KBM-7 (cell line): ENCODE results near the gene PTPN5.
"Not testable (repeated sequence)": the region's sequence is repeated elsewhere in the genome, so short reads cannot be mapped to it uniquely, and the experiment has no call there.

Experiments
- DNase-seq: peaks from one replicate; pipeline ENCODE4 v3.0.0-alpha.2; 2015
- in situ Hi-C: fragments of 300-500 bp; cut with MboI; formaldehyde crosslinking; loops from 2 replicates; pipeline ENCODE4 v1.14.3; 2020; ENCODE audit warnings: low sequenced_read_pairs, low pct_unique_long_range_greater_than_20kb, mixed read lengths

PTPN5 gene

DNA sequence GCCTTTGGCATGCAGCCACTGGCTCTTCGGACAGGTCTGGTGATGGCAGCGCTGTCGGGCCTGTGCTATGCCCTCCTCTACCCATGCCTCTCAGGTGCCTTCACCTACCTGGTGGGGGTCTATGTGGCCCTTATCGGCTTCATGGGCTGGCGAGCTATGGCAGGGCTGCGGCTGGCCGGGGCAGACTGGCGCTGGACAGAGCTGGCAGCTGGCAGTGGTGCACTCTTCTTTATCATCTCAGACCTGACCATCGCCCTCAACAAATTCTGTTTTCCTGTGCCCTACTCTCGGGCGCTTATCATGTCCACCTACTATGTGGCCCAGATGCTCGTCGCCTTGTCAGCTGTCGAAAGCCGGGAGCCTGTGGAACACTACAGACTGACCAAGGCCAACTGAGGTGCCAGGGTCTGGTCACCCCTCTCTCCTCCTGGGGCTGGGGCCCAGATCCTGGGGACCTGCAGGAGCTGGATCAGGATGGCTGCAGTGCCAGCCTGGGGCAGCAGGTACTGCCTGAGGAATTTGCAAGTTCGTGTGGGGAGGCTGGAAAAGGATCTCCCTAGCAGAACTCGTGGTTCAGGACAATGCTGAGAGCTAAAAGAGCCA is 89.9 kb downstream of the PTPN5 start:
- in situ Hi-C loops = no loop called here
- DNase-seq = no peak

DNA sequence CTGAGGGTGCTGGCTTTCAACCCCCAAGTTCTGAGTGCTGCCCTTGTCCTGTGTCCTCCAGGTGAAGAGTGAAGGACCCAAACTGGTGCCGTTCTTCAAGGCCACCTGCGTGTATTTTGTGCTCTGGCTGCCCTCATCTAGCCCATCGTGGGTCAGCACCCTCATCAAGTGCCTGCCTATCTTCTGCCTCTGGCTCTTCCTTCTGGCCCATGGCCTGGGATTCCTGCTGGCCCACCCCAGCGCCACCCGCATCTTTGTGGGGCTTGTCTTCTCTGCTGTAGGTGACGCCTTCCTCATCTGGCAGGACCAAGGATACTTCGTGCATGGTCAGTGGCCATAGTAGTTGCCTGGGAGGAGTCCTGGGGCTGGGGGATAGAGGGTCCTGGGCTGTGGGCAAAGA is 90.7 kb downstream of the PTPN5 start:
- DNase-seq = no peak
- in situ Hi-C loops = no loop called here

DNA sequence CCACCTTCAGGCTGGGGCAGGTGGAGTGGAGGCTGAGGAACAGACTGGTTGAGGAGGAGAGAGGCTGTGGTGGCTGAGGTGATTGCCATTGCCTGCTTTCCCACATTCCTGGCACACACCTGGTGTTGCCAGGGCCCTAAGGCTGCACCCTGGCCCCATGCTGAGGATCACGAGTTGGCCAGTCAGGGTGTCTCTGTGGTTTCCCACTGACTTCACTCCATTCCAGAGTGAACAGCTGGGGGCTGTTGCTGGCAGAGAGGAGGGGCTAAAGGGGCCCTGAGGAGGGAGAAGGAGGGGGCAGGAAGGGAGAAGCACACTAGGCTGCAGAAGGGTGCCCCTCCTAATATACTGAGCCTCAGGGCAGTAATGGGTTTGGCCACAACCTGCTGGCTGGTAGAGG is 91.2 kb downstream of the PTPN5 start:
- no peak for DNase-seq
- in situ Hi-C loops = no loop called here

DNA sequence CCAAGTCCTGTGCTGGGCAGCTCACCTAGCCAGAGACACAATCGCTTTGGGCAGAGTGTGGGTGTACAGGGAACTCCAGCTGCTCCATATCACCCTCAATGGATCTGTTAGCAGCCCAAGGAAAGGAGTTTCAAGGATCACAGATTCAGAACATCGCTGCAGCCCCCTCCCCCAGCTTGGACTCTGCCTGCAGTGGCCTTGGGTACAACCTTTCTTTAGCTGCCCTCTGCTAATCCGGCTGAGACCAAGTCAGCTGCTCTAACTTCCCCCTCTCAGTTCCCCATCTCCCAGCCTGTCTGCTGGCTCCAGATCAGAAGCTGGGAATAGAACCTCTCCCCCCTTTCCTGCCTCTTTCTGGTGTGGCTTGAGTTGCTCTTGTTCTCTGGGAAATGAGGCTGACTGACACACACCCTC is 91.7 kb downstream of the PTPN5 start:
- in situ Hi-C loops = no loop called here

DNA sequence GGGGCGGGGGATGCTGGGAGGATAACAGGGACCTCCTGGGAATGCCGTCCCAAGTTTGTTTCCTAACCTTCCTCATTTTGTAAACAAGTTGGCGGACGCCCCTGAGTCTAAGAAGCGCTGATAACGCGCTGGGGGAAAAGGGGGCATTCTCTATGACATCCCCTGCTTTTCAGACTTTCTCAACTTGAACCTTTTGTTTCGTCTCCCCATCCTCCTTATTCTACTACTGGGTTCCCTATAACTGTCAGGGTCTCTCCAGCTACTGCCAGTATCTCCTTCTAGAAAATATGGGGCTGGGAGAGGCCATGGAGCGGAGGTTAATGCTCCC is 92.4 kb downstream of the PTPN5 start:
- in situ Hi-C loops = no loop called here
- DNase-seq = no peak

More for the DNA sequence above, 91.7 kb downstream of the PTPN5 start:
- DNase-seq = peak; percentile 32

DNA sequence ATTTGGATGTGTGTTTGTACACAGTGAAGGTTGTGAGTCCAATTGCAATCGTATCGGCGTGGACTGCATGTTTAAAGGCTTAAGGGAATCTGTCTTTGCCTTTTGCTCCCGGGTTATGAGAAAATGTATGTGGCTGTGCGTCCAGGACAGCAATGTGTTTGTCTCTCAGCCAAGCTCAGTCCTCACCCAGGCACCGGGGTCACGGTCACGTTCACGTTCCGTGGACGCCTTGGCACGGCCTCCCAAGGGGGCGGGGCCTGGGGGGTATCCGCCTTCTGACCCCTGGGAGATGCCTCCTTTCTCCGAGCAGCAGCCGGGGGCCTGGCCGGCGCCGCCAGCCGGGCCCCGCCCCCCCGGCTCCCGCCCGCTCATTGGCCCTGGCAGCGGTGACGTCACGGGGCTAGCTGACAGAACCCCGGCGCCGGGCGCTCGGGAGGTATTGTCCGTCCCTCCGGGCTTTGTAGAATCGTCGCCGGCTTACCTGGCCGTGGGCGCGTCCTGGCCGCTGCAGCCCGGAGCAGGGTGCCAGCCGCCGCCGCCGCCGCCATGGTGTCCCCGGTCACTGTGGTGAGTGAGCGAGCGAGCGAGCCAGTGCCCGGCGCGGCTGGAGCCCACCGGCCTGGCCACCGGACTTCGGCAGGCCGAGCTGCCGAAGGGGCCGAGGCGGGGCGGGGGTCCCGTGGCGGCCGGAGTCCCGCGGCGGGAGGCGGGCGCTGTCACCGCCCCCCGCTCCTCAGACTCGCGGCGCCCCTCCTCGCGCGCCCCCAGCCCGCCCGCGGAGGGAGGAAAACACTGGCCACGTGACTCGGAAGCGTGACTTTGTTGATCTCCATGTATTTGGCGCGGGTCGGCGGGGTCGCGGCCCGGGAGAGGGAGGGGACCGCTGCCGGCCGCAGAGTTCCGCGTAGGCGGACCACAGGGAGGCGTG is 93.0 kb downstream of the PTPN5 start, which contains the start of gene TMEM86A:
TMEM86A (plus strand) TSS at position 439 of the 928 bp plus-strand sequence; CDS start at position 547, 108 bp downstream.
- in situ Hi-C loops = no loop called here

DNA sequence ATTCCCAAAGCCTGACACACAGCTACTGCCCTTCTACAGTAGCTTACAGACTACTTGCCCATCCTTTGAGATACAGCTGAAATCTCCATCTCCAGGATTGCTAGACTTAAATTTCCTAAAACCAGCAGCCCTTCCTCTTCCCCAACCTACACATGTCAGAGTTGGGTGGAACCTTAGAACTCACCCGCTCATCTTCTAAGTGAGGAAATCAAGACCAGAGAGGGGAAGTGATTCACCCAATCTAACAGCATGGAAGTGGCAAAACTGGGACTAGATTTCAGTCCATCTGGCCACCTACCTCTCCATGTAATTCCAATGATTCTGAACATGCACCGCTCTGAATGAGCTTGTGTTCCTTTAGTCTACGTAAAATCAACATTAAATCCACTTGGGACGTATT is 94.0 kb downstream of the PTPN5 start:
- no peak for DNase-seq
- in situ Hi-C loops = no loop called here

More for the DNA sequence above, 93.0 kb downstream of the PTPN5 start, which contains the start of gene TMEM86A:
- peak; percentile 87 for DNase-seq

DNA sequence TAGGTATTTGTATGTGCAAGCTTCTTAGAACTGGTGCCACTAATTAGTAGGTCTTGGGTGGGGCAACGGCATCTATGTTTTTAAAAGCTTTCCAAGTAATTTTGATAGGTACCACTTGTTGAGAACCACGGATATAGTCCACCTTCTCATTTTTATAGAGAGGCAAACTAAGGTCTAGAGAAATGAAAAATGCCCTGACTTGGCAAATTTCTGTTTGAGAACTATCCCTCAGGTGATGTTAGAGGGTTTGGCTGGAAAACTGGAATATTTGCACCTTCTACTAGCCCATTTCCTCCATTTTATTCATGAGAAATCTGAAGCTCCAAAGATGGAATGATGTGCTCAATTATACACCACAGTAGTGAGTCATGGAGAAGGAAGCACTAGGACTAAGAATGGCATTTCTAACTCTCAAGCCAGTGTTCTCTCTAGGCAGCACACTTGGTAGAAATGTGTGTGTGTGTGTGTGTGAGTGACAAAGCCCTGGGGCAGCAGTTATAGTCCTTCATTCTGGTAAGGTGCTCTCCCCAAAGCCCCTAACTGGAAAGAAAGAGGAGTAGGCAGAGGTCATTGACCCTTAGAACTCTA is 94.9 kb downstream of the PTPN5 start:
- in situ Hi-C loops = no loop called here
- no peak for DNase-seq

DNA sequence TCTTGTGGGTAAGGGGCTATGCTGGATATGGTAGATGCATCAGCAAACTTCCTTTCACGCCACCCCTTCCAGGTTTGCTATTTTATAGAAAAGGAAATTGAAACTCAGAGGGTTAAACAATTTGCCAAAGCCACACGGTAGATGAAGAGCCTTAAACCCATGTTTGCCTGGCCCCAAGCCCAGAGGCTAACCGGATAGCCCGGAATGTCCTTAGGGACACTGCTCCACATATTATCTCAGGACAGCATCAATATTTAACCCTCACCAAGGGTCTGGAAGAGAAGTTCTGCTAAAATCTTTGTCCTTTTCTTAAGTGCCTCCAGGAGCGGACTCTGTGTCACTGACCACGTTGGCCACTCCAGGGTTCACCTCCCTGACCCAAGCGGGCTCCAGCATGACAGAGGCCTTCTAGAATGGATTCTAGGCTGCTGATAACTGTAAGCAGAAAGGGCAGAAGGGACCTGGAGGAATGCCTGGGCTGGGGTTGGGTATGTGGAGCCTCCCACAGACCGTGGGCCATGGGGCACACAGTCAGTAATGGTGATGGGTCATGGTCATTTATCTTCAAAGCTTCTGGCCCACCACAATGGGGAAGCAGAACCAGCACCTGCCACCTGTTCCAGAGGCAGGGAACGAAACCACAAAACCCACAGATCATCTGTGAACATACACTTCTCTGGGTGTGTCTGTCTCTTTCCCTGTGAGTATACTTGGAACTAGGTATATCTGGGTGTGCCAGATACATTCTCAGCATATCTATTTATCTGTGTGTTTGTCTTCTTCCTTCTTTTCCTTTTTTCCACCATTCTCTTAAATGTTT is 98.4 kb downstream of the PTPN5 start:
- DNase-seq = no peak
- in situ Hi-C loops = no loop called here

DNA sequence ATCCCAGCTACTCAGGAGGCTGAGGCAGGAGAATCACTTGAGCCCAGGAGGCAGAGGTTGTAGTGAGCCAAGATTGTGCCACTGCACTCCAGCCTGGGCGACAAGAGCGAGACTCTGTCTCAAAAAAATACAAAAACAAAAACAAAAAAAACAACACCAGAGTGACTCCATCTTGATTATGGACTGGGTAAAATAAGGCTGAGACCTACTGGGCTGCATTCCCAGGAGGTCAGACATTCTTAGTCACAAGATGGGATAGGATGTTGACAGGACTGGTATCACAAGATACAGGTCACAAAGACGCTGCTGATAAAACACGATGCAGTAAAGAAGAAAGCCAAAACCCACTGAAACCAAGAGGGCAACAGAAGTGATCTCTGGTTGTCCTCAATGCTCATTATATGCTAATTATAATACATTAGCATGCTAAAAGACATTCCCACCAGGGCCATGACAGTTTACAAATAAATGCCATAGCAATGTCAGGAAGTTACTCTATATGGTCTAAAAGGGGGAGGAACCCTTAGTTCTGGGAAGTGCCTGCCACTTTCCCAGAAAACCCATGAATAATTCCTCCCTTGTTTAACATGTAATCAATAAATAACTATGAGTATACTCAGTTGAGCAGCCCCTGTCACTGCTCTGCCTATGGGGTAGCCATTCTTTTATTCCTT is 100.0 kb downstream of the PTPN5 start:
- in situ Hi-C loops, DNase-seq: not testable (repeated sequence)

DNA sequence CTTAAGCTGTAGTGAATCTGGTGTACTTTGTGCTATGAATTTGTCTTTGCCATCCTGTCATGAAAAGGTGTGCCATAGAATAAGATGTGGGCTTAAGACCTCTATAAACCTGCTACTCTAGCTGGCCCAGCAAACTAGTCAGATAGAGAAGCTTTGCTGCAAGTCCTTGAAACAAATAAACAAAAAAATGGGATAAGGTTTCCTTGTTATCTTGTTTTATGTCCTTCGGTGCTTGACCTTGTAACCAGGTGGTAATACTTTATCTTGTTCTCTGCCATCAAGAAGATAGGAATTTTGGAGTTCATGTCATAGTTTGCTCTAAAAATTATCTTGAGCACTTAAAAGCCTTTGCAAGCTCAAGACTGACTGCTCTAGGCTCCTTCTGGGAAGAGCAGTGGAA is 107.3 kb downstream of the PTPN5 start:
- in situ Hi-C loops = no loop called here
- DNase-seq = no peak

DNA sequence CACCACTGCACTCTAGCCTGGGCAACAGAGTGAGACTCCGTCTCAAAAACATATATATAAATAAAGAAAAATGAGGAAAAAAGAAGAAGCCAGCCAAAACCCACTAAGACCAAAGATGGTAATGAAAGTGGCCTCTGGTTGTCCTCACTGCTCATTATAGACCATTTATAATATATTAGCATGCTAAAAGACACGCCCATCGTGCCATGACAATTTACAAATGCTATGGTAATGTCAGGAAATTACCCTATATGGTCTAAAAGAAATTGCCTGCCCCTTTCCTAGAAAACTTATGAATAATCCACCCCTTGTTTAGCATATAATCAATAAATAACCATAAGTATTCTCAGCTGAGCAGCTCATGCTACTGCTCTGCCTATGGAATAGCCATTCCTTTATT is 109.1 kb downstream of the PTPN5 start:
- DNase-seq = no peak
- in situ Hi-C loops = no loop called here

DNA sequence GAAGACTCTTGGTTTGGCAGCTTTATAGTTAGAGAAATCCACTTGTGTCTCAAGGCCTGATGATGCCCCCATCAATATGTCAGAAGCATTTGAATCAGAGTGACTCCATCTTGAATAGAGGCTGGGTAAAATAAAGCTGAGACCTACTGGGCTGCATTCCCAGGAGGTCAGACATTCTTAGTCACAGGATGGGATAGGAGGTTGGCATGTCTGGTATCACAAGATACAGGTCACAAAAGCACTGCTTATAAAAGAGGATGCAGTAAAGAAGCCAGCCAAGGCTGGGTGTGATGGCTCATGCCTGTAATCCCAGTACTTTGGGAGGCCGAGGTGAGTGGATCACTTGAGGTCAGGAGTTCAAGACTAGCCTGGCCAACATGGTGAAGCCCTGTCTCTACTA is 109.6 kb downstream of the PTPN5 start:
- in situ Hi-C loops, DNase-seq: not testable (repeated sequence)
